Activated gamma-delta T cell treated with Interleukin-2 at 50 U/mL for 16 hours (primary cell): ENCODE results near the gene PLEKHA7.
"Not testable (repeated sequence)": the region's sequence is repeated elsewhere in the genome, so short reads cannot be mapped to it uniquely, and the experiment has no call there.

ENCODE experiments used
- DNase-seq: peaks from one replicate; pipeline ENCODE4 v3.0.0-alpha.2; 2020

PLEKHA7 gene

DNA sequence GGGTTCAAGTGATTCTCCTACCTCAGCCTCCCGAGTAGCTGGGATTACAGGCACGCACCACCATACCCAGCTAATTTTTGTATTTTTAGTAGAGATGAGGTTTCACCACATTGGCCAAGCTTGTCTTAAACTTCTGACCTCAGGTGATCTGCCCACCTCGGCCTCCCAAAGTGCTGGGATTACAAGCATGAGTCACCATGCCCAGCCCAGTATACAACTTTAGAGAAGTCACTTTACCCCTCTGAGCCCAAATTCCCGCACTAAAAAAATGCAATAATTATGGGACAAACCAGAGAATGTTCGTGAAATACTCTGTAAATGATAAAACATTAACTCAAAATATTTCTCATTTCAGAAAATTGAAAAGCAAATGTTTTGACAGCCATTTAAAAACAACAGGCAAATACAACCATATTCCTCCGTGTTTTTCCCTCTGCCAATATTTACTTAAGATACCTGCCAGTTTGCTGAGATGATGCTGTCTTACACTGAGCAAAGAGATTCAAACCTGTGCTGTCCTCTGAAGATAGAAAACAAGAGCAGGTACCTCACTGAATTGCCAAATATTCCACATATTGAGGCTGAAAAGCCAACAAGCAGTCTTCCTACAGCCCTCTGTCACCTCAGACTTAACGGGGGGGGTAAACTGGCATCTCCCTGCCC, 9.6 kb downstream of the PLEKHA7 start:
- no peak for DNase-seq

DNA sequence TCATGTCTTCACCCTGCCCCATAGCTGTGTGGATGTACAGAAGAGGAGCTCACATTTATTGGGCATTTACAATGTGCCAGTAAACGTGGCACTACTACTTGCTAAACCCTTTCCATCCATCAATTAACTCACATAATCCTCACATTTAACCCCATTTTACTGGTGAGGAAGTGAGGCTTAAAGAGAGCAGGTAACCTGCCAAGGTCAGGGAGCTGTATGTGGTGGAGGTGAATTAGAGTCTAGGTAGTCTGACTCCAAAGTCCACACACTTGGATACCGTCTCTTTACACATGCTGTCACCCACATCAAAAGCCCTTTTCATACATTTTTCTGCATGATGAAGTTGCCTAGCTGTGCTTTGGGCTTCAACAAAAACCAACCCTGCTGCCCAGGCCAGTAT, 10.8 kb downstream of the PLEKHA7 start:
- DNase-seq: no peak

DNA sequence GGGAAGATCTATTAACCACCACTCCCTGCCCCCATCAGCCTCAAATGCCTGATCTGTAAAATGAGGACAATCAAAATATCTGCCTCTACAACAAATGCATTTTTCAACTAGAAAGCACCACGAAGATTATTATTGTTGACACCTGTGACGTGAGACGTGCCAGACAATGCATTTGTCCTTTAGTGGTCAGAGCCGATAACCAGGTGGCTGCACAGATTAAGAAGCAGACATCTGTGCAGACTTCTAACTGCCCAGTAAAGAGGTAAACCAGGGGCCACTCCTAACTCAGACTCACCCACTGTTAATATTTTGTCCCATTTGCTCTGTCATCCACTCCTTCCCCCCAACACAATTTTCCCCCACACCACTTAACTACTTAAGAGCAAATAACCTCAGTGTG, 11.7 kb downstream of the PLEKHA7 start:
- DNase-seq: no peak

DNA sequence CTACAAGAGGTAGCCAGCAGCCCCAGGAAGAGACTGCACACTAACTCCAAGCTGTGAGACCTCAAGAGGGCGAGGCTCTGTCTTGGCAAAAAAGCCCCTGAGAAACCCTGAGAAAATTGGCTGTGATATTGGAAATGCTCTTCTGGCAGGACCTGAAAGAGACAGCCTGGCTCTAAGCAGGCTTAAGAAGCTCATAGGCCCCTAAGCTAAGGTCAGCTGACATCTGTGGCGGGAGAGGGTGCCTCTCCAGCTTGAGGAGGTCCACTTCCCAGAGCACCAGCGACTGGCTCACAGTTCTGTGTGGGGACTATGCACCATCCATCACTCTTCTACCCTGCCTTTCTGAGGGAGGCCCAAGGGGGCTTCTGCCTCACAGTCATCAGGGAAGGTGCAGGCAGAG, 12.4 kb downstream of the PLEKHA7 start:
- DNase-seq: no peak

DNA sequence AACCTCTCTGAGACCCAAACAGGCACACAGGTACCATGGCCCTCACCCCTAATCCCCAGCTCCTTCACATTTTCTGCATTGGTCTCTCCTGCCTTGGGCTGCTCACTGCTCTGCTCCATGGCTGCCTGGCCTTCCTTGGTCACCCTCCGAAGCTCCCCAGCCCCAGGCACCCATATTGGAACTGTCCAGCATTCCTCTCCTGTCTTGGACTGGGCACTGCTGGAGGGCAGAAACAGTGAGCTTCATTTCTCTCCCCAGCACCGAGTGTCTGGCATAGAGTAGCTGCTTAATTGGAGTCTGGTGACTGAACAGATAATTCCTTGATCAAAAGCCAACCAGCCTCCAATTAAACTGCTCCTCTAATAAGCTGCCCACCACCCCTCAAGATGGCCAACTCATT, 13.2 kb downstream of the PLEKHA7 start:
- DNase-seq: no peak

DNA sequence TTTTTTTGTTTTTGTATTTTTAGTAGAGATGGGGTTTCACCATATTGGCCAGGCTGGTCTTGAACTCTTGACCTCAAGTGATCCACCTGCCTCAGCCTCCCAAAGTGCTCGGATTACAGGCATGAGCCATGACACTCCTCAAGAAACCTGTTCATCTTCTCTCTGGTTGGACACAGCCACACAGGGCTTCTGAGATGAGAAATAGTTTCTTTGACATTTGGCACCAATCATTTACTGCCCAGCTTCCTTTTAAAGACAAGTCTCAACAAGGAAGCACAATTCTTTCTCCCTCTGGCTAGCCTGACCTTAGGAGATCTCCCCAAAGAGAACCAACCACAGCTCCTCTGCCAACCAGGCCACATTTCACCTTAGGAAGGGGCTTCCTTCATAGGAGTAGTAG, 14.0 kb downstream of the PLEKHA7 start:
- DNase-seq: not testable (repeated sequence)

DNA sequence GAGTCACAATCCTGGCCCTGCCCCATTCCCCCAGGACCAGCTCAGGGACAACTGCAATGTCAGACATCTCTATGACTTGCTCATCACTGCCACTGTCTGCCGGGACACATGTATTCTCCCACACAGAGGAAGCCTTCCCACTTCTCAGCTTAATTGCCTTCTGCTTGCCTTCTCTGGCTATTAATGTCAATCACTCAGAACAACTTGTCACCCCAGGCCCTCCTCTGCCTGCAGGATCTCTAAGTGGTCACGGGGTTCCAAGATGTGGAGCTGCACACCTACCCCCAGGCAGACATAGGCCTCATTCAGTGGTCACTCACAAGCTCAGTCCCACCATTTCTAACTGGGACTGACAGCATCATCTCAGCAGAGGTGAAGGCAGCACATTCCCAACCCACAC, 15.1 kb downstream of the PLEKHA7 start:
- no peak for DNase-seq

DNA sequence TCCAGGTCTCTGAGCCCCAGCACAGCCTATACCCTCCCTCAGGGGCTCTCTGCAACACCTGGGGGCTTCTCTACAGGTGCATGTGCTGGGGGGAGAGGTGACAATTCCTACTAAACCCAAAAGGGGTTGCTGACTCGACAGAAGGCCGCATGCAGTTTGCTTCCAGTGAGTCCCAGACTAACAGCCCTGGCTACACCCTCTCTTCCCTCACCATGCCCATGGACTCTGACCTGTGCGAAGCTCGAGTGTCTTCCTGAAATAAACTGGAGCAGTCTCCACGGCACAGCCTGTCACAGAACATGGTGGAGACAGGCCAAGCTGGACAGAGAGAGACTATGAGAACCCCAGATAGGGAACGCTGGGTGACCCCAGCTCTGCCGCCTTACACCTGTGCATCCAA, 16.6 kb downstream of the PLEKHA7 start:
- no peak for DNase-seq

DNA sequence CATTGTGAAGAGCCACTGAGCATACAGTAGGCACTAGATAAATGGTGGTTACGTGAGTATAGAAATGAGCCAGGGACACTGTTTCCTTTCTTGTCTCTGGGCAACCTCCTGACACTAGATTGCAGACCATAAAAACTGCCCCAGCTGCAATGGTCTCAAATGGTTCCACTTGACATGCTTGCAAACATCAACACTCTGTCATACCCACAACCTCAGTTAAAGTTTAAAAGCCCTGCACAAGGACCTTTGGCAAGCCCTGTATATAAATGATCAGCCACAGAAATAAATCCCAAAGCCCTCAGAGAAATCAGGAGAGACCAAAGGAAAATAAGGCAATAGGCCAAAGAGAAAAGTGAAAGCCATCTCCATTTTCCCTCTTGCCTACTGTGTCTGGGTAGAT, 20.7 kb downstream of the PLEKHA7 start:
- DNase-seq: no peak

DNA sequence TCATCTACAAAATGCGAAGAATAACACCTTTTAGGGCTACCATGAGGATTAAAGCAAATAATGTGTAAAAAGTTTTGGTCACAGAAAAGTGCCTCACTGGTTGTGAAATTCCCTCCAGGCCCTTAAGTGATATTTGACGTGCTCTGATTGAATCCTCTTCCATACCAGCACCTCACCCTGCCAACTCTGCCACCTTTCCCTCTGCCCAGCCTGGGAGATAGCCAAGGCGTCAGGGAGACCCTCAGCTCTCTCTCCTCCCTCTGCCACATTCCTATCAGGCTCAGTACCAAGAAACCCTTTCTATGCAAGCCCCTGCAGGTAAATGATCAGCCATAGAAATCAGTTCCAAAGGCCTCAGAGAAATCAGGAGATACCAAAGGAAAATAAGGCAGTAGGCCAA, 21.4 kb downstream of the PLEKHA7 start:
- no peak for DNase-seq

DNA sequence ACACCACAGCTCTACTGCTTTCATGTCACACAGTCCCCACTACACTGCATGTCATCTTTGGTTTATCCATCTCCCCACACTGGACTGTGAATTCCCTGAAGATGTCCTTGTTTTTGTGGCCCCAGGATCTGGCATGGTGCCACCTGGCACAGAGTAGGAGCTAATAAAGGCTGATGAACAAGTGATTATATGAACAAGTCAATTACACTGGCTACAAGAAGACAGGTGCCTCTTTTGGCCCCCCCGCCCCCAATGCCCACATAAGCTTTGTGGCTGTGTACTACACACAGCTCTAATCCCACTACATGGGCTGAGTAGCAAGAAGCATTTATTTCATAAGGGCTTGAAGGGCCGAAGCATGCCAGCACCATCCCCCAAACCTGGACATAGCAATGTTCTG, 24.7 kb downstream of the PLEKHA7 start:
- DNase-seq: no peak

DNA sequence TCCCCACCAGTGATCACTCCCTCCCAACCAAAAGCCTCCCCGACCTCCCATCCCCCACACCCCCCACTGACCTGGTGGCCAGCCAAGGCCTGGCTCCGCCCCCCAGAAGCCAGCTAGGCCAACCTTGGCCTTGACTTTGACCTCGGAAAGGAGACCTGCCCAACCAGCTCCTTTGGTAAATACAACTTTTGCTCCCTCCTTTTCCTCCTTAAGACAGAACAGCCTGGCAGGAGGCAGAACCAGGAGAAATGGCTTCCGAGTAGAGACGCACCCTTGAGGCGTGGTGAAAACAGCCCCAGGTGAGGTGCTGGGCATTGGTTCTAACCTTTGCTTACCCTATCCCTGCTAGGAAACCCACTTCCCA, 27.0 kb downstream of the PLEKHA7 start:
- DNase-seq: no peak

DNA sequence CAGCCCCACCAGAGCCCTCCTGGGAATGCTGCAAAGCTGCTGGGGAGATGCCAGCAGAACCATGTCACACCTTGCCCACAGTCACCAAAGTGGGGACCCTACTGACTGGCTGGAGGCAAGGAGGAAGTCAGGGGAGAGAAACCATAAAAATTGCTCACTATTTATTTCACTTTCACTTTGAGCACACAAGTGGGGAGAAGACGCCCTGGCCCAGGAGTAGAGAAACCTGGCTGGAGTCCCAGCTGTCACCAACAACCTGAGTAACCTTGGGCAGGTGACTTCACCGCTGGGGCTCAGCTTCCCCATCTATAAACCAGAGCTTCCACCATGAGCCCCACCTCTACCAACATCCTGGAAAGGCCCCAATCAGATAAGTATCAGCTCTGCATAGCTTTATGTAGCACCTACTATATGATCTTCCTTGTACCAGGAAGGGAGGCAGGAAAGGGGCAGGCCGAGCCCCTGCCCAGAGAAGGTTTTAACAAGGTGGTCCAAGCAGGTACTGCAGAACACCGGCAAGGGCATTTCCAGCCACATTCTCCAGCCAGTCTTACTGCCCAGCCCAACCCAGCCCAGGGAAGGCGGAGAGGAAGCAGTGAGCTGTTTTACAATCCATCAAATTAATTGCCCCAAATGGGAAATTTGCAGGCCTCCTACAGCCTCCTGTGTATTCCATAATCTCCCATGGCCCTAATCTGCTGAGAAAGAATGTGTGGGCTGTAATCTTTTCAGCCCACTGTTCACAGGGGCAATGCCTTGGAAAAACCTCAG, 27.6 kb downstream of the PLEKHA7 start:
- peak; percentile 44 for DNase-seq

DNA sequence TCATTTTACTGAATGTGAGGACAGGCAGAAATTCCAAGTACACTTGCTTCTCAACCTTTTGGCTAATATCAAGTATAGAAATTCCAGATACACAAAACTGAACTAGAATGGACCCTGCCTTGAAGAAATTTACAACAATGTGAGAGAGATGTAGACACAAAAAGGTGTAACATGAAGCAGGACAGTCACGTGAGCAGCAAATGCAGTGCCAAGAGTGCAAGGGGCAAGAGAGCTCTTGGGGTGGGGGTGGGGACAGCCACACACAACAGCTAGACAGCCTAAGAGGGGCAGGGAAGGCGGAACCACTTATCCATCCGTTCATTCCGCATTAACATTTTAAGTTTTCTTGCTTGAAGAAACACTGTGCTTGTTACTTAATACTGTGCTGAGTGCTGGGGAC, 28.9 kb downstream of the PLEKHA7 start:
- no peak for DNase-seq

DNA sequence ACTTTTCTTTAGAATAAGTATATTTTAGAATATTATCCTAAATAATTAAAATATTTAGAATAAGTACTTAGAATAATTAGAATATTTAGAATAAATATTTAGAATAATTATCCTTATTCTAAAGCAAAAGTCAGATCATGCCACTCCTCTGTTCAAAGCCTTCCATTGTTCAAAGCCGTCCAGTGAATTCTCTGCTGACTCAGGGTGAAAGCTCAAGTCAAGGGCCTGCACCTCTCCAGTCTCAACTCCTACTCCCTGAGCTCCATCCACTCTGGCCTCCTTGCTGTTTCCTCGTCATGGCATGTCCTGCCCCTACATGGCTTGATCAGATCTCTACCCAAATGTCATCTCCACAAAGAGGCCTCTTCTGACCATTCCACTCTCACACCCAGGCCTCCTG, 30.0 kb downstream of the PLEKHA7 start:
- DNase-seq: no peak

DNA sequence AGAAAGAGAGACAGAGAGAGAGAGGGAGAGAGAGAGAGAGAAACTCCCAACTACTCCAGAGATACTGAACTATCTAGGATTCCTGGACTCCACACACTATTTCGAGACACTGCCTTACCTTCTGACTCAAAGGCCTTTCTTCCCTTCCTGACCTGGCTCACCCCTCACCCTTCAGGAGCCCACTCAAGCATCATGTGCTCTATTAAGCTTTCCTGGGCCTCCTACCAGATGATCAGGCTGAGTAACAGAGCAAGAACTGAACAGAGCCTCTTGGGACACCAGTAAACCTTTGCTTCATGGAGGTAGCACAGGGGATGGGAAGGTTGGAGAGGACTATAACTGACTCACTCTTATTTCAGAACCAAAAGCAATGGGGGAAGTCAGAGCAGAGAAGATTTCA, 31.4 kb downstream of the PLEKHA7 start:
- DNase-seq: no peak

DNA sequence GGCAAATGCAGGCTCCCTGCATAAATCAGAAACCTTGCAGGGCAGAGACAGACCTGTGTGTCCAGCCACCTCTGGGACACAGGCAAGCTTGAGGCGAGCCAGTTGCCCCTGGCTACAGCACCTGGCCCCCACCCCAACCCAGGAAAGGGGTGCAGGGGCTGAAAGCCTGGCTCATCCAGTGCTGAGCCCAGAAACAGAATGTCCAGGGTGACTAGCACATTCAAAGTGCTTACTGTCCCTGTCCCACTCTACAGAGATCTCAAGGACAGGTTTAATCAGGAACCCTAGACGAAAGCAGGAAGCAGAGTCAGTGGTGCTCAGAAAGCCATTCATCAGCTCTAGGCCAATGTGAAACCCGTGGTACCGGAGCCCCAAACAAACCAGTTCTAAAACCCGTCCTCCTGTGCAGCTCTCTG, 31.9 kb downstream of the PLEKHA7 start:
- DNase-seq: no peak

DNA sequence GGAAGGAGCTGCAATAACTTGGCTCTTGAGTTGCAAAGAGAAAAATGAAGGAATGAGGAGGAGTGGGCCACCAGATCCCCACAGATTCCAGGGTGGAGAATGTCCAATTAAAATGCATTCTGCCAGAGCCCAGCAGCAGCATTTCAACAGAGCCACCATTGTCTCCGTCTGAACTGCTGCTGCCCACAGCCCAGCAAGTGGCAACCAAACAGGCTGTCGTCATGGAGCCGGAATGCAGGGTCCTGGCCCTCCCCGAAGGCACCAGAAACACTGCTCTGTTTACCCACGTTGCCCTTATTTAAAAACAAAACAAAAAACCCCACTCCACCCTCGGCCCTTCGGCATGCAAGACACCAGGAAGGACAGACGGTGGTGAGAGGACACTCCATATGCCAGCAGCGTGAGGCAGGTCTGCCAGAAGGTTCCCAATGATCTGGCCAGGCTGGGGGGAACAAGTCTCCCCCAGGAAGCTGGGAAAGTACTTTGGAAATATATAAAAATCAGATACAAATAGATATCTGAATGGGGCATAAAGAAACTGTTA, 32.5 kb downstream of the PLEKHA7 start:
- DNase-seq: no peak

DNA sequence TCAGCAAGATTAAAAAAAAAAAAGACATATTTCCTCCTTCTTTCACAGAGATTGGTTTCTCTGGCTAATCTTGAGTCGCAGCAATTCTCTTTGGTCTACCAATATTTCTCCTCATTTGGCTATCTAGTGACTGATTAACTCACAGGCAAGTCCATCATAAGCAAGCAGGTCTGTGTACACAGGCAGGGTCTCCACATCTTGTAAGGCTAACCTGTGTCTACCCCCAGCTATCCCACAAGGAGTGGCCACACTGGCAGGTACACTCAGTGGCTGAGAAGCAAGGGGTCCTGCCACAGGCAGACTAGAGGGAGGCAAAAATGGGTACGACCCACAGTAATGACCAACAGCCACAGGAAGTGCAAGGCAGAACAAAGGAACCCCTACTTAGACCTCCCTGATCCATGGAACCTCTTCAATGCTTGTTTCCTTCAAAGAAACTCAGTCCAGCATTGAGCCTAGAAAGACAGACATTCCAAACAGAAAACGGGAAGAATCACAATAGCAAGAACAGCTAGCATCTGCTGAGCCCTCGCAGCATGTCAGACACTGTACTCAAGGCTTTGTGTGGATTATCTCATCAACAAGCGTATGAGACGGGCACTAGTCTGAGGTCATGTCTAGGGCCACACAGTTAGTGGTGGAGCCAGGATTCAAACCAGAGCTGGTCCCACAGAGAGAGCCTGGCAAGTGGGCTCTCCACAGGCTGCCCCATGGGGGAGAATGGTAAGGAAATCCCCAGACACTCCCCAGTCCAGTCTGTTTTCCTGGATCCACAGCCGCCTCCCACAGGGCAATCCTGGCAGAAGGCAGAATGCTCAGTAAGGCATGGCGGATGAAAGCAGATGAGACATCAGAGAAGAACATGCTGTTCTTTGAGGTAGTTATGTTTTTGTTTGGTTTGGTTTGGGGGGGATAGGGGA, 34.3 kb downstream of the PLEKHA7 start:
- no peak for DNase-seq

DNA sequence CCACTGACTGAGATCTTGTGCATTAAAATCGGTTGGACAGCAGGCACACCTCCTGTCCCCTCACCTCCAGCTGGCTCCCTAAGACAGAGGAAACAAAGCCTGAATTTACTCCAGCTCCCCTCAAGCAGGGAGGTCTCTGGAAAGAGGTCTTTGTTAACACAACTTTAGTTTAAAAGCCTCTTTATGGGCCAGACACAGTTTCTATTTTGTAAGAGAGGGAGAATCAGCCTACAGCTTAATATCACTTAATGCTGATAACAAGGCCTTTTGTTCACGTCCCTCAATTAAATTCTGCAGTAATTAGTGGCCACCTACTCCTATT, 36.3 kb downstream of the PLEKHA7 start:
- DNase-seq: no peak

DNA sequence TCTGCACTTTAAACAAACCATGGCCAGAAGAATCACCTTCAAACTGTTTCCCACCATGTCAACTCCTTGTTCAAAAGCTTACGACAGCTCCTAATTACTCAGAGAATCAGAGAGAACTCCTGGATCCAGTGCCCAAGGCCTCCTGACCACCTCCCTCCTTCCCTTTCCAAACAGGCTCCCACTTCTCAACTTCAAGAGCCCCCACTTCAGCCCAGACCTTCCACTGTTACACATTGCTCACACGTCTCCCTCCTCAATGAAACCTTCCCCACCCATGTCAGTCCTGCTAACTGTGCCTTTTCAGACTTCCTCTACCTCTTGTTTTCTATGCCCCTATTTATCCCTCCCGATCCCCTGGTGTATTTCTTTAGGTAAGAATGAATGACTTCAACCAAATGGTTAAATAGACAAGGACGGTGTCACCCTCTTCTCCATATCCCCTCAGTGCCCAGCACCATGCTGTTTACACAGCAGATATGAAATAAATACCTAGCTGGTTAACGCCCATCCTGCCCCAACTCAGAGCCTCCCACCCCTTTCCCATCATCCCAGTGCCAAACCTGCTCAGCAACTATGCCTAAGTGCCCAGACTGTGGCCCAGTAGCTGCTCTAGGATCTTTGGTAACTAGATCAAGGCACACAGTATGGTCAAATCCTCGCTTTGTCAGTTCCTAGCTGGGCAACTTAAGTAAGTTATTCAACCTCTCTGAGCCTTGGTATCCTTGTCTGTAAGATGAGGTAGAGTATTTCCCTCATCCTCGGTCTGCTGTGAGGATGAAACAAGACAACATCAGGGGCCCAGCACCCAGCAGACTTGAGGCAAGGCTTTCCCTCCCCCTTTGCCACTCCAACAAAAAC, 36.8 kb downstream of the PLEKHA7 start:
- DNase-seq: no peak

DNA sequence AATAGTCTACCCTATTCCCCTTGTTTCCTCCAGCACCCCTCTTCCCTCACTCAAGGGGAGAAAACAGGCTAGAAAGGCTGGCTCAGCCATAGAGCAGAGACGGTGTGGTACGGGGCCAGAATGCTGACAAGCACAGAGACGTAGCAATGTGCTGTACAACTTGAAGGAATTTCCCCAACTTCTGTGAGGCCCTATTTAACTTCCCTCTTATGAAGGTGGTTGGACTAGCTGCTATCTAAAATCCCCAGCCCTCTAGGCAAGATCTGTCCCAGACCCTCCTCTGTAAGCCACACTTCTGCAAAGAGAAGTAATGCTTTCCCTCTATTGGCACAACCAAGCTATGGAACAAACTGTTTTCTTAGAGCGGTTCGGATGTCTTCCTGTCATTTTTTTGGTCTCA, 37.8 kb downstream of the PLEKHA7 start:
- DNase-seq: no peak

DNA sequence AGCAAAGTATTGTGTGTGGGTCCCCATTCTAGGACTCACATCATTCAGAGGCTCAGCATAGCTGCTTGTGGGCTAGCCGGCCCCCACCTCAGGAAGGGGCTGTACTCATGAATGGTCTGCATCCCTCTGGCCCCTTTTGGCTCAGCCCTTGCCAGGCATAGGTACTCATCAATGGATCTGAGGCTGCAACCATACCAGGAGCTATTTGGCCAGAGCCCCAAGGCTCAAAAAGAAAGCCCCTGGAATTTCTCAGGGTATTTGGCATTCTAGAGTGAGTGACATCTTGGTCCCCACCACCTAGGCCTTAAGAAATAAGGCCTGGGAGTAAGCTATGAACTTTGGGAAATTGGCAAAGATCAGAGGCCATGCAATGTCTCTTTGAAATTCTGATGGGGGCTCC, 38.3 kb downstream of the PLEKHA7 start:
- no peak for DNase-seq
